GM18907 (cell line): Measurements from ENCODE around the gene GPR35.

ENCODE experiments used
- ATAC-seq: cut with Tn5 transposase; IDR thresholded peaks from one replicate; pipeline ENCODE4 v1.9.1; 2021; ENCODE audit warnings: mild to moderate bottlenecking, moderate library complexity; ENCODE audit not compliant: unreplicated experiment

Gene GPR35

DNA sequence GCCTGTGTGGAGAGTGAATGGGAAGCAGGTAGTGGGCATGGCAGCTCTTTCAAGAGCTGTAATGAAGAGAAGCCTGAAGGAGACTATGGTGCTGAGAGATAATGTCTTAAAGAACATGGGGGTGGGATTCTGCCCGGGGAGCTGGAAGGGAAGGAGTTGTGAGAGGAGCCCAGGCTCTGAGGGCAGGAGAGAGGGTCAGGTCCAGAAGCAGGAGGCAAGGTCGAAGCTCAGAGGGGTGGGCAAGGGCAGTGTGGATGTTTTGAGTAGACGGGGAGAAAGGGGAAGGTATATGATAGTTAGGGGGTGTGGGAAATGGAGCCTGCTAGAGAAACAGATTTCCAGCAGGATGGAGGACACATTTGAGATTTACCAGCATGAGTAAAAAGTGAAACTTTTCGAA lies 36.6 kb upstream of the GPR35 start:
- ATAC-seq: no peak

DNA sequence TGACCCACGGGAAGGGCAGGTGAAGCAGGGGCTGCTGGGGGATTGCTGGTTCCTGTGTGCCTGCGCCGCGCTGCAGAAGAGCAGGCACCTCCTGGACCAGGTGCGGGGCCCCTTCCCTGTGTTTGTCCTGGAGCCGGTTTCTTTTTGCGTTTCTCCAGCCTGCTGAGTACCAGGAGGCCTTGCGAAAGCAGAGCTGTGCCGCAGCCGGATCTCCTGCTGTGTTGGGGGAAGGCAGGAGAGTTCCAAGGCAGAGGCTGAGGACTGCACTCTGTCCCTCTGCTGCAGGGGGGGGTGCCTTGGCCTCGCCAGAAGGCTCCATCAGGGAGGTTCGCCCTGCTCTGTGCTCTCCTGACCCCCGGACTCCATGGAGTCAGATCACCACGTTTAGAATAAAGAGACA lies 35.9 kb upstream of the GPR35 start:
- no peak for ATAC-seq

DNA sequence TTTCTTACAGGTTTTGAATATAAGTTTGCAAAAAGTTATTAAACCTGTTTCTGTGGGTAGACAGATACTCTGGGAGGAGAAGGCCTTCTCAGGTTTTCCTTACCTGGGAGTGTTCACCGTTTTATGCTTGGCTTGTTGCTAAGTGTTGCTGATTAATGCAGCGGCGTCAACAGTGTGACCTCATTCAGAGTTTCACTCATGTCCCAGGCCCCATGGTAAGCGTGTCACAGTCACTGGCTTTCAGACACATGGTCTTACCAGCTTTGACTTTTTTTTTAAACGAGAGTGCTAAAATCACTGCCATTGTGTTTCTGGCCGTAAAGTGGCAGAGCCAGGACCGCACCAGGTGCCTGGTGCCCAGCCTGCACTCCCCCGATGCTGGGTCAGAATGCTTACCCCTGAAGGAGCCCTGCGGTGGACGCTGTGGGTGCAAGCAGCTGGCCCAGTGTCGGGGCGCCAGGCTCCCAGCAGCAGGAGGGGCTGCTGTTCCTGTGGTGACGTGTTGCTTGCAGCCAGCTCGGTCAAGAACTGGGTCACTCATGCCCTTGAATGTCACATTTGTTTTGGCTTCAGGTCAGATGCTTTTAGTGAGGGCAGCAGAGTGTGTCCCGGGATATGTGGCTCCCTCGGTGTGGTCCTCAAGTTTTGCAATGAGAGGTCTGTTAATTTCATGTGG lies 35.3 kb upstream of the GPR35 start:
- no peak for ATAC-seq

- ATAC-seq: no peak
Observed at GRCh38 chr2:240590681-240591111, 34.6 kb upstream of the GPR35 start.

DNA sequence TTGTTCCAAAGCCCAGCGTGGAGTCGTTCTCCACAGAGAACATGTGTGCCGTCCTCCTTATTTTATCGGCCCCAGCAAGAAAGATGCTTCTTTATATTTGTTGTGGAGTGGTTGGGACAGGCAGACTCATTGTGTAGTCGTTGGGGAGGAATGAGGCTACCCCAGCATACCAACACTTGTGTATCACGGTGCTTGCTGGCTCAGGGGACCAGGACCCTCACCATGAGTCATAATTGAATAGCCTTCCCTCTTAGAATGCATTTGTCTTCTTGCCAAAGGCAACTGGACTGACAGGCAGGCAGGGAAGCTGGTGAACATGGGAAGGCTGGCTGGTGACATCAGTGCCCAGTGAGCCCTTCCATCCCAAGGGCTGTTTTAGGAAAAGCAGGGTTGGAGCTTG lies 34.1 kb upstream of the GPR35 start:
- no peak for ATAC-seq

GRCh38 chr2:240591784-240592183 lies 33.5 kb upstream of the GPR35 start:
- no peak for ATAC-seq

DNA sequence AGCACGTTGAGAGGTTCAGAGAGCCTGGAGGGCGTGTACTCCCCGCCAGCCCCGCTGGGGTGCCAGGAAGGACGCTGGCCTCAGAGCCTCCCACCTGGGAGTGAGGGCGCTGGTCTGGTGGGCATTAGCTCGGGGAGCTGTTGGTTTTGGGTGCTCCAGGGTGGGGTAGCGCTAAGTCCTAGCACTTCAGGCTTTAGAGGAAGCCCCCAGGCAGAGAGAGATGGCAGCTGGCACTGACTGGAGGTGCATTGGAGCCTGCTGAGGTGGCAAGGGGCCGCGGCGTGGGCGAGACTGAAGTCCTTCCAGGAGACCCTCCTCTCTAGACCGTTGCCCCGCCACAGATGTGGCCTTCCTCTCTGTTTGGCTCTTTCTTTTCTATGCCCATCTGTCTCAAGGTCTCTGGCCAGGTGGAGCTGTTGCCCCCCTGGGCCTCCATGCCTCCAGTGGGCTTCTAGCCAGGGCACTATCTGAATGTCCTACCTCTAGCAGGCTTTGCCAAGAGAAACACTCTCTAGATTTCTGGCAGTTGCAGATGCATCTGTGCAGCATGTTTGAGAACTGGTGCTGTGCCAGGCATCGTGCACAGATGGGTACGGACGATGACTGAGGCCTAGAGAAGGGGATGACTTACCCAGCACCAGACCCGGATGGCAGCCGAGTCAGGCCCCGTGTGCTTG lies 32.1 kb upstream of the GPR35 start:
- ATAC-seq: no peak

DNA sequence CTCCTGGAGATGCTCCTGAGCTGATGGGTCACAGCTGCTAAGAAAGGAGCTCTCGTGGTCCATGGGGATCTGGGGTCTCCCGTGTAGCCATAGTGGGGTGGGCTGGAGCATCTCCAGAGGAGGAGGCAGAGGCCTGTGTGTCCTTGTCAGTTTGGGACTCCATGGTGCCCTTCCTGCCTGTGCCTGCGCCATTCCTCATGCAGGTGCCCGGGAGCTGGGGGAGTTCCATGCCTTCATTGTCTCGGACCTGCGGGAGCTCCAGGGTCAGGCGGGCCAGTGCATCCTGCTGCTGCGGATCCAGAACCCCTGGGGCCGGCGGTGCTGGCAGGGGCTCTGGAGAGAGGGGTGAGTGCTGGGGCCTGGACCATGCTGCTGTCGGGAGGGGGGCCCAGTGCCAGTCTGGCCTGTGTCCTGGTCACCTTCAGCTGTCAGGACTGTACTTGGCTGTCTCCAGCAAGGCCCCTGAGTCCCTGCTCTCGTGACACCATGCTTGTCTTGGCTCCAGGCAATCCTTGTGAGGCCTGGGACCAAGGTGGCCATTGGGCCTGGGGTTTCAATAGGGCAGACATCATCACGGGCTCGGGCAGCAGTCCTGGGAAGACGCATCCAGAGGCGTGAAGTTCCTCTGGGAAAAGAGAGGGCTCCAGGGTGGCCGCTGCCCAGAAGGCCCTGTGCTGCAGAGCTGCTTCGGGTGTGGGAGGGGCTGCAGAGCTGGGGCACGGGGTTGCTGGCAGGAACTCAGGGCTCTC lies 31.4 kb upstream of the GPR35 start:
- ATAC-seq: no peak

DNA sequence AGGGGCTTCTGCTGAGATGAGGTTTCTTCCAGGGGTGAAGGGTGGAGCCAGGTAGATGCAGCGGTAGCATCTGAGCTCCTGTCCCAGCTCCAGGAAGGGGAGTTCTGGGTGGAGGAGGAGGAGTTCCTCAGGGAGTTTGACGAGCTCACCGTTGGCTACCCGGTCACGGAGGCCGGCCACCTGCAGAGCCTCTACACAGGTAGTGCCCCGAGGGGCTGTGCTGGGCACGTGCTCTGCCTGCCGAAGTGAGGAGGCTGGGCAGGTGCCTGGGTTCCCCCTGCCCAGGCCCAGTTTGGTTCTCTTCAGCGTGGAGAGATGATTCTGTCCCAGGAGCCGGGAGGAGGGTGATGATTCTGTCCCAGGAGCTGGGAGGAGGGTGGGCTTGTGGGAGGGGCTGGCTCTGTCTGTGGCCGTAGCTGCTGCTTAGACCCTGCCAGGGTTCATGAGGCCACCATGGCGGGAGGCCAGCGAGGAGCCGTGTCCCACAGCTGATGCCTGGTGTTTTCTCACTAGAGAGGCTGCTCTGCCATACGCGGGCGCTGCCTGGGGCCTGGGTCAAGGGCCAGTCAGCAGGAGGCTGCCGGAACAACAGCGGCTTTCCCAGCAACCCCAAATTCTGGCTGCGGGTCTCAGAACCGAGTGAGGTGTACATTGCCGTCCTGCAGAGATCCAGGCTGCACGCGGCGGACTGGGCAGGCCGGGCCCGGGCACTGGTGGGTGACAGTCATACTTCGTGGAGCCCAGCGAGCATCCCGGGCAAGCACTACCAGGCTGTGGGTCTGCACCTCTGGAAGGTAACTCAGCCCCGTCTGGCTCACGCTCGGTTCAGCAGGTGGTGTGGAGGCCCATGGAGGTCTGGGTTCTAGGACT lies 30.5 kb upstream of the GPR35 start:
- ATAC-seq: no peak

- ATAC-seq: no peak
Observed at GRCh38 chr2:240595381-240596079, 29.8 kb upstream of the GPR35 start.

GRCh38 chr2:240596080-240596460 lies 29.2 kb upstream of the GPR35 start:
- ATAC-seq: no peak

- no peak for ATAC-seq
Observed at GRCh38 chr2:240596491-240596931, 28.8 kb upstream of the GPR35 start.

DNA sequence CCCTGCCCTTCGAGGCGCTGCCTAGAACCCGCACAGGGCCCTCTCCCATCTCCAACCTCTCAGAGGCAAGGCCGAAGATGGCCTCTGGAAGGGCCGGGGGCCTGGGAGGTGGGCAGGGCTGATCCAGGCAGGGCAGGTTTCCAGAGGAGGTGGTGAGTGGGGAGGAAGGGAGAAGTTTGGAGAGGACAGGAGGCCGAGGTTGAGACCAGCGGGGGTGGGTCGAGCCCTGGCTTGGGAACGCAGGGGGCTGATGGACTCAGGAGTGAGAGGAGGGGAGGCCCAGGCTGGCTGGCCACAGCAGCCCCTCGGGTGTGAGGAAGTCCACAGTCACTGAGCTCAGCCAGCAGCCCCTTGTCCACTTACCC lies 28.2 kb upstream of the GPR35 start:
- no peak for ATAC-seq

DNA sequence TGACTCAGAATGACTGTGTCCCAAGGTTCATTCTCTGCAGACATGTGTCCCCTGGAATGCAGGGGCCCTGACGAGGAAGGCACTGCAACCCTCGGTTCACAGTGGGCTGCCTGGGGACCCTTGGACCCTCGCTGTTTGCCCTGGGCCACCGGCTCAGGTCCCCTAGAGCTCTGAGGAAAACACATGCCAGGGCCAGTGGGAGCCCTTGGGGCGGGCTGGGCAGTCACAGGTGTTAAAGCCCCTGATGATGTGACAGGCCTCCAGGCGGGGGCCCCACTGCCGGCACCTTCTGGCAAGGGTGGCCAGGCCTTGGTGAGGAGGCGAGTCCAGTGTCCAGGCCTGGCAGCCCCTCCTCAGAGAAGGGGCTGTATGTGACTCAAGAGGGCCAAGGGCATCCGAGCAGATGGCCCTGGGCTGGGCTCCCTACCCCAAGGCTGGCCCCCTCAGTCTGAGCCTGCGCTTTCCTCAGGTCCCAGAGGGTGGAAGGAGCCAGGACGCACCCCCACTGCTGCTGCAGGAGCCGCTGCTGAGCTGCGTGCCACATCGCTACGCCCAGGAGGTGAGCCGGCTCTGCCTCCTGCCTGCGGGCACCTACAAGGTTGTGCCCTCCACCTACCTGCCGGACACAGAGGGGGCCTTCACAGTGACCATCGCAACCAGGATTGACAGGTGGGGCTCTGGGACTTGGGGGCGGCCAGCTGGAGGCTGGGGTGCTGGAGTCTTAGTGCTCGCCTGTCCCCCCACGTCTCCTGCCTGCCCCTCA lies 27.7 kb upstream of the GPR35 start:
- ATAC-seq: no peak

DNA sequence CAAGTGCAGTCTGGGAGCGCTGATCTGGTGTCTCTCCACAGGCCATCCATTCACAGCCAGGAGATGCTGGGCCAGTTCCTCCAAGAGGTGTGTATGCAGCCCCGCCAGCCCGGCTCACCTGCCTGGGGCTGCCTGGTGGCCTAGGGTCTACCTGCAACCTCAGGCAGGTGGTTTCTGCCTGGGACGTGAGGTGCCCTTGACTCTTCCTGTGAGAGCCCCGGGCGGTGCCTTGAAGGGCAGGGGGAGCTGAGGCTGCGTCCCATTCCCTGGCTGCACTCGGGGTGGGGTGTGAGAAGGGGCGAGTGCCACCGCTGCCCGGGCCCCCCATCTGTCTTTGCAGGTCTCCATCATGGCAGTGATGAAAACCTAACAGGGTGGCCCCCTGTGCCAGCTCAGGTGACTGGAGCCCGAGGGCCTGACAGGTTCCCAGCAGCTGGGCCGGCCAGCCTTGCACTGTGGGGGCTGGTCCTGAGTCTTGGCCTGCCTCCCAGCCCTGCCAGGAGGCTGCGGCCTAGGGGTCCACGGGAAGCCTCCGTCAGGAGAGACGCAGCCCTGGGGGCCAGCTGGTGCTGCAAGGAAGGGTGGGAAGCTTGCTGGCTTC lies 26.9 kb upstream of the GPR35 start:
- no peak for ATAC-seq

DNA sequence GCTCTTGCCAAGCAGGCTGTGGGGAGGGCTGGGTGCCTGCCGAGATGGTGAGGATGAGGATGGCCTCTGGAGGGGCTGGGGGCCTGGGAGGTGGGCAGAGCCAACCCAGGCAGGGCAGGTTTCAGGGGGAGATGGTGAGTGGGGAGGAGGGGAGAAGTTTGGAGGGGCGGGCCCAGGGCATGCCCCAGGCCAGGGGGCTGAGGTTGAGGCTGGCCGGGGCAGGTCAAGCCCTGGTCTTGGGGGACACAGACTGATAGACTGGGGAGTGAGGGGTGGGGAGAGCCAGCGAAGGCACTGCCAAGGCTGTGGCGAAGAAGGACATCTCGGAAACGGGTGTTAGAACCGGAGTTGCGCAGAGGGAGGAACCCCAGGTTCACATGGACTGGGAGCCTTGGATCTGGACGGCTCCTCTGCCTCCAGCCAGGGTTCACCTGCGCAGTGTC lies 26.1 kb upstream of the GPR35 start:
- no peak for ATAC-seq

- no peak for ATAC-seq
Observed at GRCh38 chr2:240600451-240600961, 24.8 kb upstream of the GPR35 start.

DNA sequence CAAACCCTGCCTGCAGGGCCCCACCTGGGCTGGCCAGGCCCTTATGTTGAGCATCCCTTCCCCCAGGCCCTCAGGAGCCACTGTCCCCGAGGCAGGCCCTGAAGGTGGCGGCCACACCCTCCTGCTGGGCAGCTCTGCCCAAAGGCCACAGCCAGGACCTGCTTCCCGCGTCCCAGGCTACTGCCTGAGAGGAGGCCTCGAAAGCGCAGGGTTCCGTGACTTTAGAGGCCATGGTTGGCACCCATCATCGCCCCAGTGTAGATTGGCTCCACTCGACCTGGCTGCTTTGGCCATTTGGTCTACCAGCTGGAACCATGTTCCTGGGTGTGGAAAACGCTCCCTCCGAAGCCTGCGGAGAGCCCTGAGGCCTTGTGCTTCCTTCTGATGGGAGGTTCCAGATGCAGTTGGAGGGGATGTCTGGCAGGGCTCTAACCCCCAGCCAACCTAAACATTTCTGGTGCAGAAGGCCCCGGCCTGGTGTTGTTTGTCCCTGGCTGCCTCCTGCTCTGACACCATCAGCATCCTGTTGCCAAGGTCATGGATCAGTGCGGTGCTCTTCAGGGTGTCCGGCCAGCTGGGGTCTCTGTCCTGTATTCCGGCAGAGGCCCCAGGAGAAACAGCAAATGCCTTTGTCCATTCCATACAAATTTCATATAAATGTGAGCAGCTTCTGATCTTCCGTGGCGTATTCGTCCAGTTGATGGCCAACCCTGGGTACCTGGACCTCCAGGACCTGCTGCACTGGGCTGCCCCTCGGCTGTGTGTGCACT lies 24.0 kb upstream of the GPR35 start:
- ATAC-seq: no peak

GRCh38 chr2:240601831-240602160 lies 23.5 kb upstream of the GPR35 start:
- no peak for ATAC-seq
